Stimulated activated CD8-positive, alpha-beta memory T cell treated with anti-CD3 and anti-CD28 coated beads, Interleukin-4, amount 100 ng/mL, for 24 hours (primary cell): ENCODE measurements around the gene S100A8.
"Not testable (repeated sequence)": the region's sequence is repeated elsewhere in the genome, so short reads cannot be mapped to it uniquely, and the experiment has no call there.

Source experiments
- DNase-seq: peaks from one replicate; pipeline ENCODE4 v3.0.0-alpha.2; 2020; ENCODE audit warnings: low read depth

The S100A8 gene

GRCh38 chr1:153347856-153348255, 43.0 kb downstream of the S100A8 start:
- DNase-seq = no peak

DNA sequence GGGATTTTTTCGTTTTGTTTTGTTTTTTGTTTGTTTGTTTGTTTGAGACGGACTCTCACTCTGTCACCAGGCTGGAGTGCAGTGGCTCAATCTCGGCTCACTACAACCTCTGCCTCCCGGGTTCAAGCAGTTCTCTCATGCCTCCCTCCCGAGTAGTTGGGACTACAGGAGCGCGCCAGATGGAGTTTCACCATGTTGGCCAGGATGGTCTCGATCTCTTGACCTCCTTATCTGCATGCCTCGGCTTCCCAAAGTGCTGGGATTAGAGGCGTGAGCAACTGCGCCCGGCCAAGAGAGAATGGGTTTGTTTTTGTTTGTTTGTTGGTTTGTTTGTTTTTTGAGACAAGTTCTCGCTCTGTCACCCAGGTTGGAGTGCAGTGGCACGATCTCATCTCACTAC, 43.8 kb downstream of the S100A8 start:
- not testable (repeated sequence) for DNase-seq

- no peak for DNase-seq
Measured at GRCh38 chr1:153346077-153346723, 44.7 kb downstream of the S100A8 start.

- DNase-seq = no peak
Measured at GRCh38 chr1:153345187-153346076, 45.4 kb downstream of the S100A8 start.

GRCh38 chr1:153344718-153345025, 46.2 kb downstream of the S100A8 start:
- no peak for DNase-seq

GRCh38 chr1:153343811-153344717, 46.8 kb downstream of the S100A8 start:
- DNase-seq = no peak

DNA sequence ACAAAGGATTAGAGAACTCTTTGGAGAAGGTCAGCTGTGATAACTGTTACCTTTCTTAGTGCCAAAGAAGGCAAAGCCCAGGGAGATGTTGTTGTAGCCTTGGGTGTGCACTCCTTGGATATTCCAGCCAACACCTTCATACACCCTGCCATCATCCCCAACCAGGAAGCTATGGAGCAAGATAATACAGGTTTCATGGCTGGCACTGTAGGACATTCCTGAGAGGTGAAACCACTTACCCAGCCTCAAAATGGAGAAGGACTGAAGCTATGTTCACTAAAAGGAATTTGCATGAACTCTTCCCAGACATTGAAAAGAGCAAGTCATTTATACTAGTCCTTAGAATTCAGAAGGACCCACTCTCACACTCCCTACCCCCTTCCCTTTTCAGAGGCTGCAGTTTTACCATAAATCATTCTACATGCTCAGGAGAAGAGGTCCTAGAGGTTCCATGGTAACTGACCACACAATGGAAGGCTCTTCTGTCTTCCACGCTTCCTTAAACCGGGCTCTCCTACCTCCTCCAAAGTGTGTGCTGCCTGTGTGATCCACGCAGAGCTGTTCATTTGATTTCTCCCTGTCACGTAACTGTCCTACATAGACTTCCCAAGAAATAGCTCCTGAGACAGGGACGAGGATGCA, 47.7 kb downstream of the S100A8 start:
- no peak for DNase-seq

DNA sequence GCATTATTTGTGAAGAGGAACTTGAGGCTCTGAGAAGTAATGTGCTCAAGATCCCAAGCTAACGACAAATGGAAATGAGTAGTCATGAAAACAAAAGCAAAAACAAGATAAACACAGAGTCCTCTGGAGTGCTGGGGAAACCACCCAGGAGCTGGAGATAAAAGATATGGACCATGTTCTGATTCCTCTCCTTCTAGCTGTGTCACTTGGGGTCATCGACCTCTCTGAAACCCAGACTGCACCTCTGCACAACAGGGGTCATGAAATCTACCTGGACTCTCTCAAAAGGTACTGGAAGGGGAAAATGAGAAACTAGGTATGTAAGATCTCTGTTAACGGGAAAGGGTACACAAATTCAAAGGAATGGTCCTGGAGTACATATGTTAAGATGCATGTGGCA, 48.7 kb downstream of the S100A8 start:
- DNase-seq = no peak

- DNase-seq = no peak
Measured at GRCh38 chr1:153341431-153341934, 49.4 kb downstream of the S100A8 start.

DNA sequence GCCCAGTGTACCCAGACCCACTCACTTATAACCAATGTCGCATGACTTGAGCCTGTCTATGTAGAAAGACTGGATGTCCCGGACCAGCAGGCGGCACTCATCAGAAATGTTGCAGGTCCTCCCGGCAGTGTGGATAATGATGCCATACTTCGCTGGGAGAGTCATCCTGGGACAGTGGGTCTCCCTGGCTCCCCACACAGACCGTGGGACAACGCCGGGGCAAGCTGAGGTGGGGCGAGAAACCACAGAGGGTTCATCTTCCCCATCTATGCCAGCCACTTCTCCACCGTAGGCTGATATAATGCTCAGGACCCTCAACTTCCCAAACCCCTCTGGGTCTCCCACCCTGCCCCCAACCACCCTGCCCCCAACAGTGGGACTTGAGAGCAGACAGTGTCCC, 50.5 kb downstream of the S100A8 start:
- no peak for DNase-seq
